CD4-positive, CD25-positive, alpha-beta regulatory T cell (primary cell): ENCODE results near the gene LRRD1. TPM values are rescaled to one million over a fixed set of nuclear protein-coding genes. Genes with fewer than 3 reads are reported as not detected.

Source experiments
- ATAC-seq, 2 donors: fragments of 150-1000 bp; cut with Tn5 transposase; one replicate each; pipeline ENCODE4 v1.10.0; 2021; ENCODE audit warnings: low read depth in 2 of 2, moderate number of reproducible peaks in 2 of 2, moderate library complexity in 1 of 2
- DNase-seq, 3 donors: peaks; one replicate each; pipeline versions ENCODE4 v3.0.0 to v3.0.0-alpha.2; 2012 to 2022; ENCODE audit warnings: mixed read lengths in 1 of 3
- H3K27ac ChIP-seq: one replicate; pipeline ENCODE4 v1.7.0; 2013; ENCODE audit warnings: mild to moderate bottlenecking, low read length; ENCODE audit not compliant: insufficient read depth, poor library complexity, severe bottlenecking
- H3K27me3 ChIP-seq: one replicate; pipeline ENCODE4 v1.7.0; 2013; ENCODE audit warnings: low read length; ENCODE audit not compliant: control insufficient read depth, insufficient read depth
- H3K36me3 ChIP-seq: one replicate; pipeline ENCODE4 v1.7.0; 2013; ENCODE audit warnings: mild to moderate bottlenecking, low read length, moderate library complexity; ENCODE audit not compliant: control insufficient read depth, insufficient read depth
- H3K4me1 ChIP-seq: 2 replicates; pipeline ENCODE4 v1.7.0; 2013; ENCODE audit warnings: mild to moderate bottlenecking, low read length; ENCODE audit not compliant: insufficient read depth, control insufficient read depth, poor library complexity, severe bottlenecking
- H3K4me3 ChIP-seq: one replicate; pipeline ENCODE4 v1.7.0; 2013; ENCODE audit warnings: low read depth, mild to moderate bottlenecking, low read length, moderate library complexity
- H3K9me3 ChIP-seq, 2 experiments: 1 replicate in 1 of 2; 2 replicates in 1 of 2; pipeline ENCODE4 v1.7.0; 2013; ENCODE audit warnings: low read length in 2 of 2, mild to moderate bottlenecking in 1 of 2, moderate library complexity in 1 of 2; ENCODE audit not compliant: control insufficient read depth in 2 of 2
- H3K27ac Mint-ChIP-seq, 3 donors: one replicate each; pipeline ENCODE4 v1.8.0; 2020 to 2022; ENCODE audit warnings: mild to moderate bottlenecking in 3 of 3, mixed read lengths in 3 of 3, moderate library complexity in 2 of 3
- H3K27me3 Mint-ChIP-seq: one replicate; pipeline ENCODE4 v1.8.0; 2022; ENCODE audit warnings: mild to moderate bottlenecking, mixed read lengths
- H3K36me3 Mint-ChIP-seq: one replicate; pipeline ENCODE4 v1.8.0; 2020; ENCODE audit warnings: mixed read lengths
- H3K4me1 Mint-ChIP-seq, 4 donors: one replicate each; pipeline ENCODE4 v1.8.0; 2020 to 2022; ENCODE audit warnings: mixed read lengths in 4 of 4, mild to moderate bottlenecking in 1 of 4
- H3K4me3 Mint-ChIP-seq, 4 donors: one replicate each; pipeline ENCODE4 v1.8.0; 2020 to 2022; ENCODE audit warnings: mild to moderate bottlenecking in 4 of 4, mixed read lengths in 4 of 4, moderate library complexity in 3 of 4
- H3K9me3 Mint-ChIP-seq, 7 donors: one replicate each; pipeline ENCODE4 v1.8.0; 2020 to 2022; ENCODE audit warnings: mixed read lengths in 7 of 7, mild to moderate bottlenecking in 3 of 7, moderate library complexity in 2 of 7
- polyA plus RNA-seq, 4 donors: library from polyadenylated mRNA; unstranded; fragments of 300-500 nt; fragmentation: Illumina TruSeq; gene quantifications; one replicate each; pipeline ENCODE4 v1.2.3, GENCODE V29; 2021
- total RNA-seq: library from RNA; stranded (reverse); gene quantifications from one replicate; pipeline ENCODE4 v1.2.3, GENCODE V29; 2022

LRRD1 gene
- total and polyA plus RNA-seq, 5 donors from 2014 or later, result 0.12 to 0.44 TPM; not detected in 3

- no peak for ATAC-seq
- Mint-ChIP-seq H3K9me3 (no peaks in the 10 kb centered on the region), H3K36me3 (peaks cover 54% of the 10 kb centered on the region), H3K4me3 (no peak overlapping the region), H3K27me3 (no peaks in the 10 kb centered on the region), H3K4me1 (no peaks in the 10 kb centered on the region), H3K27ac (peak overlapping the region in 1 of 3 donors; percentile 32)
- no peaks in the 10 kb centered on the region for H3K9me3 ChIP-seq
- no peak overlapping the region for H3K4me3 ChIP-seq
- H3K4me1 ChIP-seq, result no peaks in the 10 kb centered on the region
- no peak for DNase-seq
- peaks cover 65% of the 10 kb centered on the region for H3K36me3 ChIP-seq
- H3K27me3 ChIP-seq, result no peaks in the 10 kb centered on the region
- H3K27ac ChIP-seq, result no peak overlapping the region
Measured at GRCh38 chr7:92100534-92100933, 78.4 kb downstream of the LRRD1 start.

DNA sequence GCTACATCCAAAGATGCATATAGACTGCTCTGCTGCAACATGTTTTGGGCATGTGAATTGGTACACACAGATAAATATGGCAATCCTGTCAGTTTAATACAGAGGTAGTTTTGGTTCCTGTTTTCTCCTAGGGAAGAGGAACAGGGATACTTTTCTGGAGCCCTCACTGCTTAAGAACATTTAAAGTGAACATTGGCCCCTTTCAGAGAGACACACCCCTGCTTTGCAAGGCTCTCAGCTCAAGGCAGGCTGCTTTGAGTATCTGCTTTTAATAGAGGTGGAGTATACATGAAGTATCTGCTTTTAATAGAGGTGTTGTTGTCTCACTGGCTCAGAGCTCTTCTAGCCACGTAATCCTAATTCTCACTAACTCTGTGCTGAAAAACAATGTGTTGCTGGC is 83.6 kb downstream of the LRRD1 start:
- H3K36me3 Mint-ChIP-seq, result peaks cover 51% of the 10 kb centered on the region

More for the DNA sequence above, 83.6 kb downstream of the LRRD1 start:
- DNase-seq, result no peak
- H3K27ac Mint-ChIP-seq, result no peak overlapping the region
- no peak overlapping the region for H3K4me3 Mint-ChIP-seq
- H3K9me3 Mint-ChIP-seq, result no peaks in the 10 kb centered on the region
- H3K36me3 ChIP-seq, result peaks cover 63% of the 10 kb centered on the region
- no peaks in the 10 kb centered on the region for H3K27me3 Mint-ChIP-seq
- no peaks in the 10 kb centered on the region for H3K4me1 Mint-ChIP-seq
- no peaks in the 10 kb centered on the region for H3K27me3 ChIP-seq
- no peak overlapping the region for H3K4me3 ChIP-seq
- no peak for ATAC-seq
- no peak overlapping the region for H3K27ac ChIP-seq
- no peaks in the 10 kb centered on the region for H3K9me3 ChIP-seq
- no peaks in the 10 kb centered on the region for H3K4me1 ChIP-seq

Other genes with a start within 250 kb of the LRRD1 start
- 81.2 TPM for gene AKAP9, start 238.3 kb downstream of the LRRD1 start, total RNA-seq
- 10 to 100 TPM; 12.5 to 20.4 (median 19.6) TPM for gene AKAP9, start 238.3 kb downstream of the LRRD1 start, polyA plus RNA-seq
- 29.0 TPM for gene CYP51A1, start 44.7 kb downstream of the LRRD1 start, total RNA-seq
- 10 to 100 TPM; 11.2 to 15.7 (median 14.7) TPM for gene CYP51A1, start 44.7 kb downstream of the LRRD1 start, polyA plus RNA-seq
- gene KRIT1, start 66.8 kb upstream of the LRRD1 start, total RNA-seq, result 47.4 TPM
- gene KRIT1, start 66.8 kb upstream of the LRRD1 start, polyA plus RNA-seq, result 10 to 100 TPM; 14.4 to 20.9 (median 18.1) TPM
- 74.1 TPM for gene ANKIB1, start 66.8 kb upstream of the LRRD1 start, total RNA-seq
- gene ANKIB1, start 66.8 kb upstream of the LRRD1 start, polyA plus RNA-seq, result 10 to 100 TPM in 2 of 4 donors, 1 to 10 TPM in 2; 6.5 to 13.3 (median 9.8) TPM